CD4-positive, alpha-beta T cell treated with Interleukin-2 at 100 ng/mL for 4 hours (primary cell): ENCODE measurements around the gene GNL1.
"Not testable (repeated sequence)": the region's sequence is repeated elsewhere in the genome, so short reads cannot be mapped to it uniquely, and the experiment has no call there.

Source experiments
- DNase-seq: peaks from one replicate; pipeline ENCODE4 v3.0.0-alpha.2; 2020; ENCODE audit warnings: low spot score

GNL1 gene

DNA sequence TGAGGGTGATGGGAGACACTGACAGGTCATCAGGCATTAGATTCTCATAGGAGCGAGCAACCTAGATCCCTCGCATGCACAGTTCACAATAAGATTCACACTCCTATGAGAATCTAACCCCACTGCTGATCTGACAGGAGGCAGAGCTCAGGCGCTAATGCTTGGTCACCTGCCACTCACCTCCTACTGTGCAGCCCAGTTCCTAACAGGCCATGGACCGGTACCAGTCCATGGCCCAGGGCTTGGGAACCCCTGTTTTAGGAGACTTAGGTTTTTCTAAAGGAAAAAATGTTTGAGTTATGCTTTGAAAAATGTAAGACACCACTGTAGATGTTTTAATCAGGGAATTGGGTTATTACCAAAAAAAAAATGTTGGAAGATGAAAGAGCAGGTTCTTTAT is 60.3 kb downstream of the GNL1 start:
- DNase-seq, result no peak

DNA sequence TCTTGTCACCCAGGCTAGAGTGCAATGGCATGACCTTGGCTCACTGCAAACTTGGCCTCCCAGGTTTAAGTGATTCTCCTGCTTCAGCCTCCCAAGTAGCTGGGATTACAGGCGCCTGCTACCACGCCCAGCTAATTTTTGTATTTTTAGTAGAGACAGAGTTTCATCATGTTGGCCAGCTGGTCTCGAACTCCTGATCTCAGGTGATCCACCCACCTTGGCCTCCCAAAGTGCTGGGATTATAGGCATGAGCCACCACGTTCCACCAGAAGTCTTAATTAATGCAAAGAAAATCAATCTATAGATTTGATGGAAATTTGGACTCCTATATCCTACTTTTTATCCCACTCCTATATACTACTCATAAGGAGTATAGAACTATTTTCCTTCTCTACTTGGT is 61.2 kb downstream of the GNL1 start:
- DNase-seq, result not testable (repeated sequence)

DNA sequence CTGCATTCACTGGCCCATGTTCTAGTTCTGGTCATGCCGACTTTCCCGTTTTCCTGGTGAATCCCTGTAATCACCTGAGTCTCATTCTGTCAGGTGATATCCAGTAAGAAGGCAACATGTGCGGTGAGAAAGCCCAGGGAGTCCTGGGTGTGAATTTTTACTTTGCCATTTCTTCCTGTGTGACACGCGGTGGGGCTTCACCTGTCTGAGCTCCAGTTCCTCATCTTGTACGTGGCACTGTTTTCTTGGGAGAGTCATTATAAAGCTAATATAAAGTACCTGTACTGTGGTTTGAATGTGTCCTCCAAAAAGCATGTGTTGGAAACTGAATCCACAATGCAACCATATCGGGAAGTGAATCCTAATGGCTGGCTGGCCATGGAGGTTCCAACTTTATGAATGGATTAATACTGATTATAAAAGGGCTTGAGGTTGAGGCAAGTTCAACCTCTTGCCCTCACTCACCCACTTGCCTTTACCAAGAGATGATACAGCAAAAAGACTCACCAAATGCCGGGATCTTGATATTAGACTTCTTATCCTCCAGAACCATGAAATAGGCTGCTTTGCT is 61.9 kb downstream of the GNL1 start:
- DNase-seq, result no peak

DNA sequence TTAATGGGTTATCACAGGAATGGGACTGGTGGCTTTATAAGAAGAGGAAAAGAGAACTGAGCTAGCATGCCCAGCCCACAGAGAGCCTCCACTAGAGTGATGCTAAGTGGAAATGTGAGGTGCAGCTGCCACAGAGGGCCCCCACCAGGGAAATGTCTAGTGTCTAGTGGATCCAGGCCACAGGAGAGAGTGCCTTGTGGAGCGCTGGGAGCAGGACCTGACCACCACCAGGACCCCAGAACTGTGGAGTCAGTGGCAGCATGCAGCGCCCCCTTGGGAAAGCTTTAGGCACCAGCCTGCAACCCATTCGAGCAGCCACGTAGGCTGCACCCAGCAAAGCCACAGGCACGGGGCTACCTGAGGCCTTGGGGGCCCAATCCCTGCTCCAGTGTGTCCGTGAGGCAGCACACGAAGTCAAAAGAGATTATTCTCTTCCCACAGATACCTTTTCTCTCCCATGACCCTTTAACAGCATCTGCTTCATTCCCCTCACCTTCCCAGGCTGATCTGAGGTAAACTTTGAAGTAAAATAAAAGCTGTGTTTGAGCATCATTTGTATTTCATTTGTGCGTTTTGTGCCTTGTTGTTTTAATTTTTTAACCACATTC is 62.5 kb downstream of the GNL1 start:
- DNase-seq, result no peak

DNA sequence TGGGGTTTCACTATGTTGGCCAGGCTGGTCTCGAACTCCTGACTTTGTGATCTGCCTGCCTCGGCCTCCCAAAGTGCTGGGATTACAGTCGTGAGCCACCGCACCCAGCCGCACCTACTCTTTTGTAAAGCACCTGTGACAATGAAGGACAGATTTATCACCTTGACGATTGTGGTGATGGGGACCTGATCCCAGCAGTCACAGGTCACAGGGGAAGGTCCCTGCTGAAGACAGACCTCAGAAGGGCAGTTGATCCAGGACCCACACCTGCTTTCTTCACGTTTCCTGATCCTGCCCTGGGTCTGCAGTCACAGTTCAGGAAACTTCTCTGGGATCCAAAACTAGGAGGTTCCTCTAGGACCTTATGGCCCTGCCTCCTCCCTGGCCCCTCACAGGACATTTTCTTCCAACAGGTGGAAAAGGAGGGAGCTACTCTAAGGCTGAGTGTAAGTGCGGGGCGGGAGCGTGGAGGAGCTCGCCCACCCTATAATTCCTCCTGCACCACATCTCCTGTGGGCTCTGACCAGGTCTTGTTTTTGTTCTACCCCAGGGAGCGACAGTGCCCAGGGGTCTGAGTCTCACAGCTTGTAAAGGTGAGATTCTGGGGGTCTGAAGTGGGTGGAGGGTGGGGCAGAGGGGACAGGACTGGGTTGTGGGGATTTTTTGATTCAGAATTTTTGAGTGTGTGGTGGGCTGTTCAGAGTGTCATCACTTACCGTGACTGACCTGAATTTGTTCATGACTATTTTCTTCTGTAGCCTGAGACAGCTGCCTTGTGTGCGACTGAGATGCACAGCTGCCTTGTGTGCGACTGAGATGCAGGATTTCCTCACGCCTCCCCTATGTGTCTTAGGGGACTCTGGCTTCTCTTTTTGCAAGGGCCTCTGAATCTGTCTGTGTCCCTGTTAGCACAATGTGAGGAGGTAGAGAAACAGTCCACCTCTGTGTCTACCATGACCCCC is 64.0 kb downstream of the GNL1 start:
- no peak for DNase-seq
